LNCaP clone FGC (cell line): ENCODE measurements around the gene UBL3.

Experiments used
- DNase-seq: peaks from one replicate; pipeline ENCODE4 v3.0.0-alpha.2; 2011; ENCODE audit warnings: low read depth
- H3K4me3 ChIP-seq: 2 replicates; pipeline ENCODE4 v1.5.1; 2011; ENCODE audit warnings: mild to moderate bottlenecking, low read depth, low read length, control low read depth
- CTCF ChIP-seq: IDR thresholded peaks from 2 replicates; pipeline ENCODE4 v1.5.1; 2012; ENCODE audit warnings: mild to moderate bottlenecking; ENCODE audit not compliant: control insufficient read depth, insufficient read depth; ENCODE audit errors: extremely low read depth

Gene UBL3

GRCh38 chr13:29853131-29853530 lies 2.7 kb upstream of the UBL3 start:
- DNase-seq = no peak
- H3K4me3 ChIP-seq = no peak overlapping the region
- TF ChIP-seq CTCF = no peak

- DNase-seq = no peak
- H3K4me3 ChIP-seq = no peak overlapping the region
- TF ChIP-seq CTCF = no peak
Measured at GRCh38 chr13:29852472-29853054, 2.1 kb upstream of the UBL3 start.

GRCh38 chr13:29849731-29850212 lies 645 bp downstream of the UBL3 start:
- H3K4me3 ChIP-seq = peak overlapping the region; percentile 83
- no peak for TF ChIP-seq CTCF
- no peak for DNase-seq

GRCh38 chr13:29849071-29849631 lies 1.3 kb downstream of the UBL3 start:
- H3K4me3 ChIP-seq = peak overlapping the region; percentile 83
- TF ChIP-seq CTCF = no peak
- no peak for DNase-seq

- DNase-seq = no peak
- H3K4me3 ChIP-seq = no peak overlapping the region
- no peak for TF ChIP-seq CTCF
Measured at GRCh38 chr13:29847501-29847983, 2.9 kb downstream of the UBL3 start.

- no peak for DNase-seq
- H3K4me3 ChIP-seq = no peak overlapping the region
- TF ChIP-seq CTCF = no peak
Measured at GRCh38 chr13:29846475-29847256, 3.8 kb downstream of the UBL3 start.
